ENCODE data around the gene STK4. TPM values are rescaled to one million over a fixed set of nuclear protein-coding genes. Genes with fewer than 3 reads are reported as not detected.
A peak's percentile ranks its signal among the peaks of the same experiment; 100 is the strongest.

The STK4 gene
- total and polyA plus RNA-seq, 2 of the 4 experiments (the other 2 are of a cell fraction) = 10.2 to 22.2 TPM

- CTCF ChIA-PET = interaction anchor here (1.0 to 1.1 kb wide), 2 partner anchors 8 to 12 kb away, joined by 3 to 6 read pairs; no protein-coding TSS in a partner anchor
- TF ChIP-seq FOS (IDR thresholded peaks at IDR 0.05; ENCODE audit: low read depth, low read length) = no peak
- TF ChIP-seq POLR2A (IDR thresholded peaks at IDR 0.05; ENCODE audit: low read depth, low read length) = no peak
- no peak for TF ChIP-seq SMC3 (IDR thresholded peaks at IDR 0.05; ENCODE audit: low read depth, low read length)
- no peak for TF ChIP-seq MAFK (IDR thresholded peaks at IDR 0.05; ENCODE audit: low read depth, low read length)
- no peak for TF ChIP-seq RCOR1 (IDR thresholded peaks at IDR 0.05; ENCODE audit: insufficient replicate concordance, low read length)
- TF ChIP-seq NFE2L2 (IDR thresholded peaks at IDR 0.05; ENCODE audit: low read depth, low read length) = no peak
- no peak for TF ChIP-seq CEBPB (IDR thresholded peaks at IDR 0.05; ENCODE audit: low read depth, low read length)
- no peak for TF ChIP-seq CHD1 (IDR thresholded peaks at IDR 0.05; ENCODE audit: low read depth, low read length)
- TF ChIP-seq MAZ (IDR thresholded peaks at IDR 0.05; ENCODE audit: borderline replicate concordance, low read depth, low read length) = no peak
- no peak for TF ChIP-seq MXI1 (IDR thresholded peaks at IDR 0.05; ENCODE audit: borderline replicate concordance, low read depth, low read length)
- no peak for TF ChIP-seq CTCF (conservative IDR thresholded peaks at IDR 0.05; ENCODE audit: low read depth, low read length)
- TF ChIP-seq ELK1 (IDR thresholded peaks at IDR 0.05; ENCODE audit: borderline replicate concordance, low read depth, low read length) = no peak
- no peak for TF ChIP-seq RFX5 (IDR thresholded peaks at IDR 0.05; ENCODE audit: low read depth, low read length)
- TF ChIP-seq USF2 (IDR thresholded peaks at IDR 0.05; ENCODE audit: low read depth, low read length) = no peak
- TF ChIP-seq RAD21 (IDR thresholded peaks at IDR 0.05; ENCODE audit: low read length) = no peak
These were observed 7.2 kb upstream of the STK4 start for GRCh38 chr20:44959082-44959637.

More at GRCh38 chr20:44959082-44959637, 7.2 kb upstream of the STK4 start:
- peak overlapping the region; percentile 82 for H3K4me3 ChIP-seq (ENCODE audit: insufficient read depth, low read depth, low read length)
- H4K20me1 ChIP-seq (ENCODE audit: insufficient read depth, low read length) = peaks cover 14% of the 10 kb centered on the region; the same call in 1 of the 2 replicates
- H3K36me3 ChIP-seq (ENCODE audit: control insufficient read depth, insufficient read depth, low read length) = peaks cover 20% of the 10 kb centered on the region
- BruUV-seq (replicated peaks) = no TSS peak
- peak; percentile 57 for DNase-seq
- intact Hi-C loops (cut with micrococcal nuclease) = no loop called here
- in situ Hi-C loops (cut with MboI; ENCODE audit: low sequenced_read_pairs) = no loop called here
- peak overlapping the region in 1 of 2 experiments; percentile 36; a peak in 1 of 4 replicates for H4K8ac ChIP-seq (ENCODE audit: low read depth in 2 of 2, low read length in 2 of 2)
- H2AK5ac ChIP-seq (ENCODE audit: low read depth, low read length) = 0 out of 2 replicates have a peak overlapping the region, but pooled peaks have one; percentile 9
- peak overlapping the region; percentile 51 for H3K14ac ChIP-seq (replicated peaks; ENCODE audit: low read depth, low read length)
- POLR2A ChIA-PET (ENCODE audit: unreplicated experiment) = no interaction called here
- no peaks in the 10 kb centered on the region for H3K27me3 ChIP-seq (ENCODE audit: control insufficient read depth, insufficient read depth, low read length)
- no peak overlapping the region; the same call in 2 of the 3 replicates for H2BK15ac ChIP-seq (ENCODE audit: low read depth, low read length)
- no peak overlapping the region for H4K91ac ChIP-seq (ENCODE audit: insufficient read depth, low read depth, low read length)
- H3K9me1 ChIP-seq (ENCODE audit: insufficient read depth, low read length) = peaks cover 6% of the 10 kb centered on the region
- H4K5ac ChIP-seq (ENCODE audit: low read depth, low read length) = no peak overlapping the region
- peak overlapping the region; percentile 65 for H3K27ac ChIP-seq (ENCODE audit: insufficient read depth, low read length)
- H3K79me1 ChIP-seq (ENCODE audit: low read depth in 1 of 2, low read length in 2 of 2) = peaks cover 31 to 50% of the 10 kb centered on the region in 2 experiments
- H2BK20ac ChIP-seq (ENCODE audit: low read depth, low read length) = no peak overlapping the region
- peak overlapping the region; percentile 22; the same call in 1 of the 2 replicates for H3K56ac ChIP-seq (ENCODE audit: extremely low read depth, insufficient read depth, low read length)
- peak overlapping the region; percentile 75 for H3K9ac ChIP-seq (ENCODE audit: low read depth, low read length)
- 0% methylated on average over 1 of the region's 8 CpGs; no CpG with 5 or more reads in 1 of the 2 experiments for WGBS, 2 experiments (ENCODE audit: extremely low coverage in 2 of 2, insufficient read length in 1 of 2)
- H3K4ac ChIP-seq (ENCODE audit: low read depth, low read length) = peak overlapping the region; percentile 65; the same call in 1 of the 2 replicates
- no peak overlapping the region for H2BK120ac ChIP-seq (ENCODE audit: low read depth, low read length)
- H2BK5ac ChIP-seq (ENCODE audit: low read depth, low read length, poor library complexity, severe bottlenecking) = peak overlapping the region; percentile 81
- H3K23ac ChIP-seq (ENCODE audit: low read depth, low read length) = peak overlapping the region; percentile 57
- no peak for ATAC-seq (ENCODE audit: low read depth)
- H3K4me2 ChIP-seq (ENCODE audit: low read depth, low read length) = peak overlapping the region; percentile 97
- peak overlapping the region; percentile 95 for H2AFZ ChIP-seq (replicated peaks; ENCODE audit: low read length, poor library complexity)
- dilution Hi-C loops (cut with HindIII; ENCODE audit: low sequenced_read_pairs, unreplicated experiment) = no loop called here
- peak overlapping the region; percentile 89 for H2AK9ac ChIP-seq (replicated peaks; ENCODE audit: low read depth, low read length, poor library complexity)
- H3K4me1 ChIP-seq (ENCODE audit: control insufficient read depth, insufficient read depth, low read length) = peaks cover 5% of the 10 kb centered on the region
- H3K9me3 ChIP-seq (ENCODE audit: control insufficient read depth, insufficient read depth, low read length) = no peaks in the 10 kb centered on the region
- peak overlapping the region; percentile 12; the same call in 1 of the 2 replicates for H3K18ac ChIP-seq (ENCODE audit: low read depth, low read length)
